ENCODE results near the gene PLD6.

- TF ChIP-seq CTCF (IDR thresholded peaks at IDR 0.05 in 2 of 3, conservative IDR thresholded peaks at IDR 0.05 in 1 of 3; ENCODE audit: control insufficient read depth in 2 of 3, extremely low read depth in 1 of 3, insufficient read depth in 1 of 3, low read depth in 3 of 3, low read length in 3 of 3) (no peak), POLR2AphosphoS5 (IDR thresholded peaks at IDR 0.05; ENCODE audit: low read length) (no peak), NFYB (IDR thresholded peaks at IDR 0.05; ENCODE audit: insufficient read depth, low read depth, low read length) (no peak), REST (IDR thresholded peaks at IDR 0.05; ENCODE audit: low read depth, low read length) (no peak), ELK1 (IDR thresholded peaks at IDR 0.05; ENCODE audit: low read depth, low read length) (no peak), POLR2A (IDR thresholded peaks at IDR 0.05; ENCODE audit: low read depth, low read length) (no peak), ZNF687 (IDR thresholded peaks at IDR 0.05) (no peak), ATF2 (IDR thresholded peaks at IDR 0.05; ENCODE audit: low read length) (no peak), GABPA (IDR thresholded peaks at IDR 0.05; ENCODE audit: low read depth) (no peak), RCOR1 (conservative IDR thresholded peaks at IDR 0.05; ENCODE audit: low read depth, low read length) (no peak), CBX5 (IDR thresholded peaks at IDR 0.05; ENCODE audit: low read depth) (no peak), SRF (IDR thresholded peaks at IDR 0.05; ENCODE audit: low read depth in 2 of 2, low read length in 2 of 2) (no peak), EZH2 (IDR thresholded peaks at IDR 0.05; ENCODE audit: borderline replicate concordance, control insufficient read depth, low read depth, low read length) (no peak)
Measured at GRCh38 chr17:17175340-17175739, 30.8 kb downstream of the PLD6 start.

Measured in GM12878 (cell line).